HEK293 (cell line): Measurements from ENCODE around the gene DPM2.
A peak's percentile ranks its signal among the peaks of the same experiment; 100 is the strongest.

ENCODE experiments used
- CTCF ChIA-PET: fragments of 350-600 bp; formaldehyde crosslinking; extraction: SDS; loops from one replicate; lab custom pipeline; 2021; ENCODE audit warnings: antibody characterized with exemption; lab: Yijun Ruan, JAX
- POLR2A ChIA-PET: fragments of 300-600 bp; formaldehyde crosslinking; extraction: SDS; loops from one replicate; lab custom pipeline; 2020; ENCODE audit warnings: antibody characterized with exemption, inconsistent platforms; lab: Yijun Ruan, JAX
- H3K27ac ChIP-seq: fragments of 200-500 bp; sonication (Bioruptor generic); 2 replicates; pipeline ENCODE4 v1.5.1; 2014; ENCODE audit warnings: low read depth, low read length, control low read depth, inconsistent platforms; ENCODE audit errors: extremely low read depth
- H3K36me3 ChIP-seq, 2 experiments: fragments of 200-500 bp in 1 of 2; sonication (Bioruptor generic) in 1 of 2; 1 replicate in 1 of 2; 2 replicates in 1 of 2; pipeline ENCODE4 v1.5.1; 2014 to 2017; ENCODE audit warnings: inconsistent platforms in 2 of 2, low read length in 2 of 2; ENCODE audit not compliant: control insufficient read depth in 2 of 2, insufficient read depth in 1 of 2
- H3K4me1 ChIP-seq: fragments of 200-500 bp; sonication (Bioruptor generic); 2 replicates; pipeline ENCODE4 v1.5.1; 2014; ENCODE audit warnings: mild to moderate bottlenecking, low read length, inconsistent platforms; ENCODE audit not compliant: control insufficient read depth, insufficient read depth
- H3K4me3 ChIP-seq: 2 replicates; pipeline ENCODE4 v1.5.1; 2011; ENCODE audit warnings: low read depth, mild to moderate bottlenecking, control low read depth, low read length, moderate library complexity
- H3K9me3 ChIP-seq: fragments of 200-500 bp; sonication (Bioruptor generic); 2 replicates; pipeline ENCODE4 v1.5.1; 2014; ENCODE audit warnings: low read depth, low read length, inconsistent platforms; ENCODE audit not compliant: control insufficient read depth, insufficient read depth
- BCL6B ChIP-seq: fragments of 450-650 bp; formaldehyde crosslinking; IDR thresholded peaks from 2 replicates; pipeline ENCODE4 v1.5.1; 2017; ENCODE audit warnings: missing biosample characterization, missing genetic modification characterization
- EGR2 ChIP-seq: fragments of 450-650 bp; formaldehyde crosslinking; IDR thresholded peaks from 2 replicates; pipeline ENCODE4 v1.5.1; 2016; ENCODE audit warnings: low read depth, missing biosample characterization, missing genetic modification characterization
- FEZF1 ChIP-seq: fragments of 450-650 bp; formaldehyde crosslinking; IDR thresholded peaks from 2 replicates; pipeline ENCODE4 v1.5.1; 2016; ENCODE audit warnings: missing biosample characterization, missing genetic modification characterization
- GFI1B ChIP-seq: fragments of 450-650 bp; formaldehyde crosslinking; IDR thresholded peaks from 2 replicates; pipeline ENCODE4 v1.5.1; 2016; ENCODE audit warnings: missing biosample characterization, missing genetic modification characterization
- GLI2 ChIP-seq: fragments of 450-650 bp; formaldehyde crosslinking; IDR thresholded peaks from 2 replicates; pipeline ENCODE4; 2017; ENCODE audit warnings: missing biosample characterization, missing genetic modification characterization, low read depth, borderline replicate concordance
- GLIS1 ChIP-seq: fragments of 450-650 bp; formaldehyde crosslinking; IDR thresholded peaks from 2 replicates; pipeline ENCODE4 v1.5.1; 2016; ENCODE audit warnings: missing biosample characterization, missing genetic modification characterization
- HOXA7 ChIP-seq: sonication (generic); formaldehyde crosslinking; IDR thresholded peaks from 2 replicates; pipeline ENCODE4 v1.8.1; 2022; ENCODE audit warnings: missing genetic modification reagents, borderline replicate concordance
- KLF9 ChIP-seq: fragments of 450-650 bp; formaldehyde crosslinking; IDR thresholded peaks from 2 replicates; pipeline ENCODE4 v1.5.1; 2016; ENCODE audit warnings: missing biosample characterization, missing genetic modification characterization, low read depth
- OSR2 ChIP-seq: fragments of 450-650 bp; formaldehyde crosslinking; IDR thresholded peaks from 2 replicates; pipeline ENCODE4 v1.5.1; 2016; ENCODE audit warnings: missing biosample characterization, missing genetic modification characterization
- SCRT1 ChIP-seq: fragments of 450-650 bp; formaldehyde crosslinking; IDR thresholded peaks from 2 replicates; pipeline ENCODE4 v1.5.1; 2016; ENCODE audit warnings: missing biosample characterization, missing genetic modification characterization, borderline replicate concordance
- SCRT2 ChIP-seq: fragments of 450-650 bp; formaldehyde crosslinking; IDR thresholded peaks from 2 replicates; pipeline ENCODE4 v1.5.1; 2016; ENCODE audit warnings: missing biosample characterization, missing genetic modification characterization
- ZFHX2 ChIP-seq: fragments of 450-650 bp; formaldehyde crosslinking; conservative IDR thresholded peaks from 2 replicates; pipeline ENCODE4 v1.5.1; 2016; ENCODE audit warnings: missing biosample characterization, missing genetic modification characterization
- ZIC2 ChIP-seq: fragments of 450-650 bp; formaldehyde crosslinking; IDR thresholded peaks from 2 replicates; pipeline ENCODE4 v1.5.1; 2016; ENCODE audit warnings: missing biosample characterization, missing genetic modification characterization
- ZNF114 ChIP-seq: fragments of 450-650 bp; formaldehyde crosslinking; IDR thresholded peaks from 2 replicates; pipeline ENCODE4 v1.5.0; 2017; ENCODE audit warnings: missing biosample characterization, missing genetic modification characterization
- ZNF138 ChIP-seq: fragments of 450-650 bp; formaldehyde crosslinking; IDR thresholded peaks from 2 replicates; pipeline ENCODE4 v1.5.1; 2016; ENCODE audit warnings: missing biosample characterization, missing genetic modification characterization, borderline replicate concordance
- ZNF239 ChIP-seq: fragments of 450-650 bp; formaldehyde crosslinking; IDR thresholded peaks from 2 replicates; pipeline ENCODE4 v1.5.1; 2016; ENCODE audit warnings: missing biosample characterization, missing genetic modification characterization
- ZNF280D ChIP-seq: fragments of 450-650 bp; formaldehyde crosslinking; IDR thresholded peaks from 2 replicates; pipeline ENCODE4 v1.5.1; 2016; ENCODE audit warnings: missing biosample characterization, missing genetic modification characterization
- ZNF350 ChIP-seq: fragments of 450-650 bp; formaldehyde crosslinking; IDR thresholded peaks from 2 replicates; pipeline ENCODE4 v1.5.0; 2017; ENCODE audit warnings: missing biosample characterization, mild to moderate bottlenecking, missing genetic modification characterization
- ZNF398 ChIP-seq: fragments of 450-650 bp; formaldehyde crosslinking; IDR thresholded peaks from 2 replicates; pipeline ENCODE4 v1.5.1; 2017; ENCODE audit warnings: missing biosample characterization, missing genetic modification characterization
- ZNF48 ChIP-seq: fragments of 450-650 bp; formaldehyde crosslinking; IDR thresholded peaks from 2 replicates; pipeline ENCODE4 v1.5.1; 2016; ENCODE audit warnings: missing biosample characterization, missing genetic modification characterization
- ZNF585B ChIP-seq: fragments of 450-650 bp; formaldehyde crosslinking; IDR thresholded peaks from 2 replicates; pipeline ENCODE4 v1.5.1; 2016; ENCODE audit warnings: missing biosample characterization, missing genetic modification characterization
- ZNF658 ChIP-seq: fragments of 450-650 bp; formaldehyde crosslinking; IDR thresholded peaks from 2 replicates; pipeline ENCODE4; 2016; ENCODE audit warnings: missing biosample characterization, missing genetic modification characterization
- ZNF670 ChIP-seq: fragments of 450-650 bp; formaldehyde crosslinking; IDR thresholded peaks from 2 replicates; pipeline ENCODE4 v1.5.1; 2016; ENCODE audit warnings: missing biosample characterization, missing genetic modification characterization, low read depth
- ZNF747 ChIP-seq: fragments of 450-650 bp; formaldehyde crosslinking; IDR thresholded peaks from 2 replicates; pipeline ENCODE4 v1.5.1; 2016; ENCODE audit warnings: missing biosample characterization, missing genetic modification characterization
- ZNF785 ChIP-seq: fragments of 450-650 bp; formaldehyde crosslinking; IDR thresholded peaks from 2 replicates; pipeline ENCODE4 v1.5.1; 2016; ENCODE audit warnings: missing biosample characterization, missing genetic modification characterization
- TF ChIP-seq, protein P1 (sequence below): fragments of 450-650 bp; formaldehyde crosslinking; IDR thresholded peaks from 2 replicates; pipeline ENCODE4 v1.5.1; 2016; ENCODE audit warnings: missing biosample characterization, missing genetic modification characterization
- TF ChIP-seq, protein P2 (sequence below): fragments of 450-650 bp; formaldehyde crosslinking; IDR thresholded peaks from 2 replicates; pipeline ENCODE4 v1.5.1; 2016; ENCODE audit warnings: missing biosample characterization, missing genetic modification characterization

The DPM2 gene

GRCh38 chr9:127971357-127972235 lies 33.9 kb upstream of the DPM2 start:
- Histone ChIP-seq H3K36me3 (peaks cover 0 to 3% of the 10 kb centered on the region in 2 experiments; a peak in 1 of 3 replicates), H3K27ac (no peak overlapping the region), H3K4me3 (no peak overlapping the region), H3K9me3 (no peaks in the 10 kb centered on the region), H3K4me1 (peaks cover 18% of the 10 kb centered on the region)
- ChIA-PET POLR2A (interaction anchor here (1.6 kb wide), 1 partner anchor 8 kb away, joined by 7 read pairs; no protein-coding TSS in a partner anchor), CTCF (interaction anchor here (1.1 kb wide), 1 partner anchor 28 kb away, joined by 3 read pairs; no protein-coding TSS in a partner anchor)
- no peak for TF ChIP-seq SCRT2 (tag by site-specific recombination)
- no peak for TF ChIP-seq OSR2
- no peak for TF ChIP-seq ZNF239 (tag by site-specific recombination)
- no peak for TF ChIP-seq ZNF398 (tag by site-specific recombination)
- no peak for TF ChIP-seq ZNF350 (tag by site-specific recombination)
- no peak for TF ChIP-seq GLI2 (tag by site-specific recombination)
- TF ChIP-seq, protein P1, sequence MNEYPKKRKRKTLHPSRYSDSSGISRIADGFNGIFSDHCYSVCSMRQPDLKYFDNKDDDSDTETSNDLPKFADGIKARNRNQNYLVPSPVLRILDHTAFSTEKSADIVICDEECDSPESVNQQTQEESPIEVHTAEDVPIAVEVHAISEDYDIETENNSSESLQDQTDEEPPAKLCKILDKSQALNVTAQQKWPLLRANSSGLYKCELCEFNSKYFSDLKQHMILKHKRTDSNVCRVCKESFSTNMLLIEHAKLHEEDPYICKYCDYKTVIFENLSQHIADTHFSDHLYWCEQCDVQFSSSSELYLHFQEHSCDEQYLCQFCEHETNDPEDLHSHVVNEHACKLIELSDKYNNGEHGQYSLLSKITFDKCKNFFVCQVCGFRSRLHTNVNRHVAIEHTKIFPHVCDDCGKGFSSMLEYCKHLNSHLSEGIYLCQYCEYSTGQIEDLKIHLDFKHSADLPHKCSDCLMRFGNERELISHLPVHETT (tag by site-specific recombination), result no peak
- no peak for TF ChIP-seq ZNF670
- no peak for TF ChIP-seq ZNF747 (tag by site-specific recombination)
- TF ChIP-seq EGR2, result peak; percentile 55
- no peak for TF ChIP-seq HOXA7 (CRISPR knock-in tag)
- no peak for TF ChIP-seq ZNF138 (tag by site-specific recombination)
- no peak for TF ChIP-seq ZNF48 (tag by site-specific recombination)
- TF ChIP-seq ZNF658 (tag by site-specific recombination), result no peak
- TF ChIP-seq KLF9 (tag by site-specific recombination), result no peak
- no peak for TF ChIP-seq ZNF280D (tag by site-specific recombination)
- peak; percentile 63 for TF ChIP-seq ZFHX2 (tag by site-specific recombination)
- TF ChIP-seq BCL6B (tag by site-specific recombination), result no peak
- peak; percentile 66 for TF ChIP-seq GLIS1 (tag by site-specific recombination)
- TF ChIP-seq GFI1B (tag by site-specific recombination), result no peak
- TF ChIP-seq ZNF585B (tag by site-specific recombination), result no peak
- TF ChIP-seq, protein P2, sequence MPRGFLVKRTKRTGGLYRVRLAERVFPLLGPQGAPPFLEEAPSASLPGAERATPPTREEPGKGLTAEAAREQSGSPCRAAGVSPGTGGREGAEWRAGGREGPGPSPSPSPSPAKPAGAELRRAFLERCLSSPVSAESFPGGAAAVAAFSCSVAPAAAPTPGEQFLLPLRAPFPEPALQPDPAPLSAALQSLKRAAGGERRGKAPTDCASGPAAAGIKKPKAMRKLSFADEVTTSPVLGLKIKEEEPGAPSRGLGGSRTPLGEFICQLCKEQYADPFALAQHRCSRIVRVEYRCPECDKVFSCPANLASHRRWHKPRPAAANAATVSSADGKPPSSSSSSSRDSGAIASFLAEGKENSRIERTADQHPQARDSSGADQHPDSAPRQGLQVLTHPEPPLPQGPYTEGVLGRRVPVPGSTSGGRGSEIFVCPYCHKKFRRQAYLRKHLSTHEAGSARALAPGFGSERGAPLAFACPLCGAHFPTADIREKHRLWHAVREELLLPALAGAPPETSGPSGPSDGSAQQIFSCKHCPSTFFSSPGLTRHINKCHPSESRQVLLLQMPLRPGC (tag by site-specific recombination), result no peak
- no peak for TF ChIP-seq ZNF785 (tag by site-specific recombination)
- no peak for TF ChIP-seq ZNF114 (tag by site-specific recombination)
- TF ChIP-seq SCRT1, result no peak
- TF ChIP-seq ZIC2 (tag by site-specific recombination), result peak; percentile 7; the same call in 1 of the 2 replicates
- no peak for TF ChIP-seq FEZF1 (tag by site-specific recombination)
